ENCODE measurements around the gene OPCML. TPM values are rescaled to one million over a fixed set of nuclear protein-coding genes. Genes with fewer than 3 reads are reported as not detected.

Gene OPCML
- total RNA-seq, 2 donors from 2014 or later = not detected

DNA sequence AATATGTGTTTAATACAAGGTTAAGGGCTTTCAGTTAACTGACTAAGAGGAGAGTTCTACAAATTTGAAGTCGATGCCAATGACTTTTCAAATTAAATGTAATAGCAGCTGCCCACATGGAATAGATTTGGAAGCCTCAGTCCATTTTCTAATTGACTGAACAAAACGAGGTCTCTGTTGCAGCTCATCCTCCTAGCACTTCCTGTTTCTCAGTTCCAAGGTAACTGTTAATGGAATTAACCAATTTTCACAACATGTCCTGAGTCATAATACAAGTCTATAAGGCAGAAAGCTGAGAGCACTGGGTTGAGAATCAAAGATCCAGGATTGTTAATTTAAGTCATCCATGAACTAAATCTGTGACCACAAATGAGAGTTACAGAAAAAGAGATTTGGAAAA is 177.2 kb downstream of the OPCML start:
- Mint-ChIP-seq H3K27ac (no peak overlapping the region), H3K27me3 (peaks cover 4% of the 10 kb centered on the region), H3K36me3 (ENCODE audit: low read depth) (no peaks in the 10 kb centered on the region), H3K4me1 (no peaks in the 10 kb centered on the region), H3K9me3 (peaks cover 8% of the 10 kb centered on the region), H3K4me3 (no peak overlapping the region)
- ATAC-seq (replicated peaks) = no peak

DNA sequence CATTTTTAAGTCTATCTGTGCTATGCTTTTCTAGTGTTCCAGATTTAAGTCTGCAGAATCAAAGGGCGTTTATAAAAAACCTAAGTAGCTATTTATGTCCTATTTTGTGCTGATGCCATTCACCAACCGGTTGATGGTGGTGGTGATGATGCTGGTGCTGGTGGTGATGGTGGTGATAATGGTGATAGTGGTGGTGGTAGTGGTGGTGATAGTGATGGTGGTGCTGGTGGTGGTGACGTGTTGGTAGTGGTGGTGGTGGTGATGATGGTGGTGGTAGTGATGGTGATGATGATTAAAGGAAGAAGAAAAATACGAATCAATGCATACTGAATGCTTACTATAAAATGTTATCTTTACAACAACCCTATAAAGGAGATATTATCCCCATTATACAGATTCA is 178.2 kb downstream of the OPCML start:
- no peaks in the 10 kb centered on the region for H3K4me1 Mint-ChIP-seq
- no peak for ATAC-seq (replicated peaks)
- H3K9me3 Mint-ChIP-seq = peaks cover 8% of the 10 kb centered on the region
- no peak overlapping the region for H3K27ac Mint-ChIP-seq
- H3K36me3 Mint-ChIP-seq (ENCODE audit: low read depth) = no peaks in the 10 kb centered on the region
- H3K27me3 Mint-ChIP-seq = peaks cover 4% of the 10 kb centered on the region
- no peak overlapping the region for H3K4me3 Mint-ChIP-seq

DNA sequence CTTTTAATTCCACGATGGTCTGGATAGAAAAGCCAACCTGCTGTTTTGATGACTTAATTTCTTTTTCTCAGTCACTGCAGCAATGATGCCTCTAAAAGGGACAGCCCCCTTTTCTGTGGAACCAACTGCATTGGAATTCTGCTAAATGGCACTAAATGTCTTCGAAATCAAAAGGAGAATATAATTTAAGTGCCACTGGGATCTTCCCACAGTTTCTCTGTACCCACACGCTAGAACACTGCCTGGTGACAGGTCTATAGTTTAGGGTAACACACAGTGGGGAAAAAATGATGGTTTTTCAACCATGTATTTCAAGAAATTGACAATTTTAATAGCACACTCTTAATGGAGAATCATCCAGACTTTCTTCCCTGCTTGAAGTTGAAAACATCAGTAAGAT is 182.3 kb downstream of the OPCML start:
- no peak overlapping the region for H3K27ac Mint-ChIP-seq
- ATAC-seq (replicated peaks) = no peak
- no peak overlapping the region for H3K4me3 Mint-ChIP-seq
- no peaks in the 10 kb centered on the region for H3K36me3 Mint-ChIP-seq (ENCODE audit: low read depth)
- H3K9me3 Mint-ChIP-seq = peaks cover 8% of the 10 kb centered on the region
- H3K4me1 Mint-ChIP-seq = no peaks in the 10 kb centered on the region
- H3K27me3 Mint-ChIP-seq = peaks cover 4% of the 10 kb centered on the region

DNA sequence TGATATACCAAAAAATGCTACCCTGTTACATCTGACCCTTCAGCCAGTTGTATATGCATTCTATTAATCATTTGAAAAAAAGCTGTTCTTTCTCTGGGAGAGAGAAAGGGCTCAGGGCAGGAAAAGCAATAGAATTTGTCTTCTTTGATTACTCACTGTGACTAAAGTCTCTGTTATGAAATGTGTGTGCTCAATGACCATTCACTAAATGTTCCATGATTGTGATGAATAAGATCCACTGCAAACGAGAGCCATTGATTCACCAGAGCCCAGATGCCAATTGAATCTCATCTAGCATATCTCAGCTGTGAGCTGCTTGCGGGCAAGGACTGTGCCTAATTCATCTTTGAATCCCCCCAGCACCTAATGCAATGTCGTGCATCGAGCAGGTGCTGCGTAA is 184.3 kb downstream of the OPCML start:
- H3K4me3 Mint-ChIP-seq = no peak overlapping the region
- ATAC-seq (replicated peaks) = no peak
- no peaks in the 10 kb centered on the region for H3K36me3 Mint-ChIP-seq (ENCODE audit: low read depth)
- H3K27ac Mint-ChIP-seq = no peak overlapping the region
- peaks cover 7% of the 10 kb centered on the region for H3K27me3 Mint-ChIP-seq
- H3K9me3 Mint-ChIP-seq = peaks cover 3% of the 10 kb centered on the region
- H3K4me1 Mint-ChIP-seq = no peaks in the 10 kb centered on the region

DNA sequence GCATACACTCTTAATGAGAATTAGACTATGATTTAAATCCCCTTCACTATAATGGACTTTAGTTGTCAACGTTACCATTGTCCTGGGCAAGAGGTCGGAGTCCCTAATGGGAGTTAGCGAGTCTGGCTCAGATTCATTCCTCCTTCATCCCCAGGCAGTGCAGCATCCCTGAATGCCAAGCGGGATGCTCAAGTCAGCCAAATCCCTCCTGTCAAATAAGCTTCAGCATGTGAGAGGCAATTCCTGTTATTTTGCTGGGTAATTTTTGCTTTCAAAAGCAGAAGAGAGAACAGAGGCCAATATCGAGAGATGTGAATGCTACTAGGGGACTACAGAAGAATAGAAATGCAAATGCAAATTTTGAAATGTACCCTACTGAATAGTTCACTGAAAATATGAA is 186.2 kb downstream of the OPCML start:
- no peaks in the 10 kb centered on the region for H3K36me3 Mint-ChIP-seq (ENCODE audit: low read depth)
- no peak for ATAC-seq (replicated peaks)
- peaks cover 3% of the 10 kb centered on the region for H3K27me3 Mint-ChIP-seq
- no peaks in the 10 kb centered on the region for H3K4me1 Mint-ChIP-seq
- no peak overlapping the region for H3K4me3 Mint-ChIP-seq
- no peak overlapping the region for H3K27ac Mint-ChIP-seq
- no peaks in the 10 kb centered on the region for H3K9me3 Mint-ChIP-seq

DNA sequence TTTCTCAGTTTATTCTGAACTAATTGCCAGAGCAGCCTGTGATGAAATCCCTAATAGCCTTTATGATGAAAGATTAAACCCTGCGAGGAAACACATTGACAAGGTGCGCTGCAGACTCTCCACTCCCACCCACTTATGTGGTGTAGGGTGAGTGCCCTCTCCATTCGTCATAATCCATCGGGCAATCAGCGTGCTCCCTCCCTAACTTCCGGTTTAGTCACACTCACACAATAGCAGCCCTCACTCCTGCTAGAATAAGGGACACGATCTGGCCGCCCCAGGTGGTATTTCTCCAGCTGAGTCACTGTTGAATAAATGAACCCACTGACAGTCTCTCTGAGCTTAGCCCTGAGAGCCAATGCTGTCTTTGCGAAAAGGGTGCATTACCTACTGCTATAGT is 188.3 kb downstream of the OPCML start:
- H3K9me3 Mint-ChIP-seq = no peaks in the 10 kb centered on the region
- H3K4me1 Mint-ChIP-seq = no peaks in the 10 kb centered on the region

DNA sequence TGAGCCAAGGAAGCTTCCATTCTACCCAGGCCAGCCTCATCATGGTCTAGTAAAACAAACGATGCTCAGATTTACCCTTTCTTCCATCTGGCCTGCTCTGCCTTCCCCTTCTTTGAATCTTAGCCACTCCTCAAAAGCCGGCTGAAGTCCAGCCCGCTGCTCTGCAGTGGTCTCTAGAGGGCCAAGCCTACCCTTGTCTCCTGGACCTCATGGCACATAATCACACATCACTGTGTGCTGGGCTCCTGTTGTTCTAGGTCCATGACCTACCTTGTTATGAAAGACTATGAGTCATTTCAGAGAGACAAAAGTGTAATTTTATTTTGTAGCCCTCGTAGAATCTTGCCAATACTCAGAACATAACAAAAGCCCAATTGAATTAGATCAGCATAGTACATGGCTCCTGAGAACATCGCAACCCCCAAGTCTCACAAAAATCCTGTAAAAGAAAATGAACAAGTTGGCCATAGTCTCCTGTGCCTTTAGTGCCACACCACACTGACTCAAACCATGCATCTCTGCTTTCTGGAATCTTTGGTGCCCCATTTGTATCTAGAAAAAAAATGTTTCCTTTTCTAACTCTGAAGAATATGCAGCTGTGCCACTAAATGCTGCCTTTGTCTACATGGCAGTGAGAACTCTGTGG is 192.7 kb downstream of the OPCML start:
- H3K36me3 Mint-ChIP-seq (ENCODE audit: low read depth) = no peaks in the 10 kb centered on the region
- H3K27me3 Mint-ChIP-seq = no peaks in the 10 kb centered on the region
- H3K9me3 Mint-ChIP-seq = no peaks in the 10 kb centered on the region
- no peak overlapping the region for H3K27ac Mint-ChIP-seq
- H3K4me1 Mint-ChIP-seq = no peaks in the 10 kb centered on the region
- no peak overlapping the region for H3K4me3 Mint-ChIP-seq
- ATAC-seq (replicated peaks) = no peak

More for the DNA sequence above, 188.3 kb downstream of the OPCML start:
- Mint-ChIP-seq H3K36me3 (ENCODE audit: low read depth) (no peaks in the 10 kb centered on the region), H3K4me3 (no peak overlapping the region), H3K27me3 (peaks cover 3% of the 10 kb centered on the region), H3K27ac (no peak overlapping the region)
- ATAC-seq (replicated peaks) = no peak

DNA sequence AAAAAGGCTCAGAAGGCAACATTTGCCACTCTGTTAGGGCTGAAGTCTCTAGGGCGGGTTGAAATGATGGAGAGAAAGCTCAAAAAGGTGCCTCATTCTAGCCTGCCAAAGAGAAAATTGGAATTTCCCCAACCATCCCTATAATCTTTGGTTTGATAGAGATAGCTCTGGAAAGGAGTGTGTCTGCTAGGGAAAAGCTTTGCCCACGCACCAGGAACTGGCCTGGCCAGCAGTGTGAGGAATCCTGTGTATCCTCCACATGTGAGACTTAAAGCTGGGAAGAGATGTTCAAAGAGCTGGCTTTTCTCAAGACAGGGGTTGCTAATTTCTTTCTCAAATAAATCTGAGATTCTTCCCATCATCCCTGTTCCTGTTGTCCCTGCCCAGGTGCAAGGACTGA is 193.7 kb downstream of the OPCML start:
- Mint-ChIP-seq H3K27ac (no peak overlapping the region), H3K27me3 (no peaks in the 10 kb centered on the region), H3K36me3 (ENCODE audit: low read depth) (no peaks in the 10 kb centered on the region), H3K9me3 (no peaks in the 10 kb centered on the region), H3K4me1 (no peaks in the 10 kb centered on the region), H3K4me3 (no peak overlapping the region)
- ATAC-seq (replicated peaks) = no peak

DNA sequence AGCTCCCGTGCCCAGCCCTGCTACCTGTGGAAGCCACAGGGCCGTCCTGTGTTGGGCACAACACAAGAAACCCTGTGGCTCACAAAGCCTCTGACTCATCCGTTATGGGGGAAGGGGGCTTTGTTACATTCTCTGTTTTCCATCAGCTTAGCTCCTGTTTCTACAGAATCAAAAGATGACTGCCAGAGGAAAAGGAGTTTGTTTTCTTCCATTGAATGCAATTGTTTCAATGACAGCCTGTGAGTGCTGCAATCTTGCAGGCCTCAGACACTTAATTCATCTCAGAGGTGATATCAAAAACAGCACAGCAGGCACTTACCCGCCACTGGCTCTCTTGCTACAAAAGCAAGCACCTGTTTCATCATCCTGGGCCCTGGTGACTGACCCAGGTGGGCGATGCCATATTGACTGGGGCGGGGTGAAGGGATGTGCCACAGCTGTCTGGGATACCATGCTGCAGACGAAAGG is 194.3 kb downstream of the OPCML start:
- Mint-ChIP-seq H3K27me3 (no peaks in the 10 kb centered on the region), H3K36me3 (ENCODE audit: low read depth) (no peaks in the 10 kb centered on the region), H3K4me1 (no peaks in the 10 kb centered on the region), H3K27ac (no peak overlapping the region), H3K9me3 (no peaks in the 10 kb centered on the region), H3K4me3 (no peak overlapping the region)
- ATAC-seq (replicated peaks) = no peak

DNA sequence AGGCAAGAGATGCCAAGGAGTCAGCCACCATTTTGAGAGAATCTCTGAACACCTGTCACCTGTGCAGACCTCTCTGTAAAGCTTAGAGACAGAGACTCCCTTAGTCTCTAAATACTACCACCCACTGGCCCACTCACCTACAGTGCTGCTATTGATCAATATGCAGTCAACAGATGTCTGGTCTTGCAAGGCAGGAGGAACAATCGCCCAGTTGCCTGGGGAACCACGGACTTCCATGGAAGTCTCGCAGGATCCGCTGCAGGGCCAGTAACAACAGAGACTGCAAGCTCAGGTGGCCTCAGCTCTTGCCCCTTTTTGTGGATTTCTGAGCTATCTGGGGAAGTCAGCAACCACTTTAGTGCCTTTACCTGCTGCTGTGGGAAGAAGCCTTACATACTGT is 195.1 kb downstream of the OPCML start:
- no peaks in the 10 kb centered on the region for H3K36me3 Mint-ChIP-seq (ENCODE audit: low read depth)
- ATAC-seq (replicated peaks) = no peak
- H3K4me3 Mint-ChIP-seq = no peak overlapping the region
- no peak overlapping the region for H3K27ac Mint-ChIP-seq
- H3K4me1 Mint-ChIP-seq = no peaks in the 10 kb centered on the region
- peaks cover 4% of the 10 kb centered on the region for H3K9me3 Mint-ChIP-seq
- no peaks in the 10 kb centered on the region for H3K27me3 Mint-ChIP-seq

DNA sequence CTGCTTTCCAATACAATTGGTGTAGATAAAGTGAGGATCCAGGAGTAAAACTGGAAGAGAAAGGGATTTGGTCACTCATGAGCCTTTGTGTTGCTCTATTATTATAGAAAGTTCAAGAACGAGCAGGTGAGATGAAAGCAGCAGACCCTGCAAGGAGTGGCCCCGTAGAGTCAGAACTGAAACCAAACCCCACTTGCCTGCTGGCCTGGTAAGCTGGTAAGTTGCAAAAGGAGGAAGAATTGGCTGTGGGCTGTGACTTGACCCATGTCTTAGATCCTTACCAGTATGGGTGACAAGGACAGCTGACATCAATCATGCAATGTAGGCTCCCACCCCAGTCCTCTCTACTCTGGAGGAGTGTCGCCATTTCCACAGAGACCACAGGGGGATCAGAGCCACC is 201.3 kb downstream of the OPCML start:
- Mint-ChIP-seq H3K27ac (no peak overlapping the region), H3K36me3 (ENCODE audit: low read depth) (no peaks in the 10 kb centered on the region), H3K4me1 (no peaks in the 10 kb centered on the region), H3K4me3 (no peak overlapping the region), H3K27me3 (no peaks in the 10 kb centered on the region), H3K9me3 (peaks cover 4% of the 10 kb centered on the region)
- no peak for ATAC-seq (replicated peaks)

DNA sequence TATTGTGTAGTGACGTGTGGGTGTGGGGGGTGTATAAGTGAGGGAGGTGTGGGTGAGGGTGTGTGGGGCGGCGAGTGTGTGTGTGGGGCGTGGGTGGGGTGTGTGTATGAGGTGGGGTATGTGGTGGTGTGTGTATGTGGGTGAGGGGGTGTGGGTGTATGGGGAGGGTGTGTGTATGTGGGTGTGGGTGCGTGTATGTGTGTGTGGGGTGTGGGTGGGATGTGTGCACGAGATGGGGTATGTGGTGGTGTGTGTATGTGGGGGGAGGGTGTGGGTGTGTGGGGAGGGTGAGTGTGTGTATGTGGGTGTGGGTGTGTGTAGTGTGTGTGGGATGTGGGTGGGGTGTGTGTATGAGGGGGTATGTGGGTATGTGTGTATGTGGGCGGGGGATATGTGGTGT is 205.5 kb downstream of the OPCML start:
- no peak for ATAC-seq (replicated peaks)
- Mint-ChIP-seq H3K27ac (no peak overlapping the region), H3K27me3 (no peaks in the 10 kb centered on the region), H3K4me1 (no peaks in the 10 kb centered on the region), H3K9me3 (no peaks in the 10 kb centered on the region), H3K4me3 (no peak overlapping the region), H3K36me3 (ENCODE audit: low read depth) (no peaks in the 10 kb centered on the region)

DNA sequence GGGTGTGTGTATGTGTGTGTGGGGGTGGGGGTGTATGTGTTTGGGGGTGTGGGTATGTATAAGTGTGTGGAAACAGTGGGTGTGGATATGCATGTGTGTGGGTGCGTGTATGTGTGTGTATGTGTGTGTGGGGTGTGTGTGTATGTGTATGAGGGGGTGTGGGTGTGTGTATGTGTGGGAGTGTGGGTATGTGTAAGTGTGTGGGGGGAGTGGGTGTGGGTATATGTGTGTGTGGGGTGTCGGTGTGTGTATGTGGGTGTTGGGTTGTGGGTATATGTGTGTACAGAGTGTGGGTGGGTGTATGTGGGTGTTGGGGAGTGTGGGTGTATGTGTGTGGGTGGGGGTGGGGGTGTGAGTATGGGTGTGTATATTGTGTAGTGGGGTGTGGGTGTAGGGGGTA is 206.0 kb downstream of the OPCML start:
- ATAC-seq (replicated peaks) = no peak
- Mint-ChIP-seq H3K27me3 (no peaks in the 10 kb centered on the region), H3K36me3 (ENCODE audit: low read depth) (no peaks in the 10 kb centered on the region), H3K4me3 (no peak overlapping the region), H3K4me1 (no peaks in the 10 kb centered on the region), H3K27ac (no peak overlapping the region), H3K9me3 (no peaks in the 10 kb centered on the region)

DNA sequence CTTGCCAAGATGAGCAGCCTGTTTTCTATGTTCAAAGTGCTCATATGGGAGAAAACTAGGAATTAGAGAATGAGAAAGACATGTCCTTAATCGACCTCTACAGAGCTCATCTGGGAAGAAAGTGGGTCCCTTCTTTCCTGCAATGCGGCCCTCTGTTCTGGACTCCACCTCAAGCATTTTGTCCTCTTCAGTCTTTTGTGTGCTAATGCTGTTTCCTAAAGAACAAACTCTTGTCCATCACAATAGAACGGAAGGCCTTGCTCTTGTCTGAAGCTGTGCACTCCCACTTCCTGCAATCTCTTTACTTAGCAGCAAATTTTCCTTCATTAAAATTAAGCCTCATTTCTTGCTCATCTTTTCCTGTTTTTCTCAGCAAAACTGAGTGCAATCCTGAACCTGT is 206.6 kb downstream of the OPCML start:
- no peaks in the 10 kb centered on the region for H3K27me3 Mint-ChIP-seq
- no peaks in the 10 kb centered on the region for H3K36me3 Mint-ChIP-seq (ENCODE audit: low read depth)
- H3K9me3 Mint-ChIP-seq = no peaks in the 10 kb centered on the region
- no peak overlapping the region for H3K4me3 Mint-ChIP-seq
- H3K4me1 Mint-ChIP-seq = no peaks in the 10 kb centered on the region
- no peak overlapping the region for H3K27ac Mint-ChIP-seq
- ATAC-seq (replicated peaks) = no peak

DNA sequence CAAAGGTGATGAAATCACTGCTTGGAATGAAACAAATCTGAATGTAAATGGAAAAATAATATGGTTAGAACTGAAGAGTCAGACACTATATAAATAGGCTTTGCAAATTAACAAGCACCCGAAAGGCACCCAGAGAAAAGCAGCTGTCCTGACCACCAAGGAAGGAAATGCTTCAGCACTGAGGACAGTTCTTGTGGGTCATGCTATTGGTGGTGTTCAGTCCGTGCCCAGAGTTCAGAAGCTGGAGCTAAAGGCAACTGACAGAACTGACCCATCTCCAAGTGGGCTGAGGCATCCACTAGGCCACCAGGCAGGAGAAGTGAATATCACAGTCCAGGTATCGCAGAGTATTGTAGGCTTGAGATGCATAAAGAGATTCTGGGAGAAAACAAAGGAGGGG is 208.9 kb downstream of the OPCML start:
- Mint-ChIP-seq H3K4me1 (no peaks in the 10 kb centered on the region), H3K27ac (no peak overlapping the region), H3K27me3 (no peaks in the 10 kb centered on the region), H3K4me3 (no peak overlapping the region), H3K36me3 (ENCODE audit: low read depth) (no peaks in the 10 kb centered on the region), H3K9me3 (no peaks in the 10 kb centered on the region)
- no peak for ATAC-seq (replicated peaks)

DNA sequence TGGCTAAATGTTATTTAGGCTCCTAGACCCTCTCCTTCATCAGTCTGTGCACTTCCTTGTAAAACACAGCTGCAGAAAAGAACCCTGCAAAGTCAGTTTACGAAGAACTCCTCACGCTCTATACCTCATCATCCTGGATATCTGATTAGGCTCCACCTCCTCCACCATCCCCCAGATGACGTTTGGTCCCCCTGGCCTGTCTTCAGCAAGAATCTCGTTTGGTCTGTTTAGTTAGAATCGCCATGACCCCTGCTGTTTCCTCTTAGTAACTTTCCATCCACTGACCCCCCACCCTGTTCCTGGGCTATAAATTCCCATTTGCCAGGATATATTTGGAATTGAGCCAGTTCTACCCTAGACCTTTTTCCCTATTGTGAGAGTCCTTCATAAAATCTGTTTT is 214.1 kb downstream of the OPCML start:
- Mint-ChIP-seq H3K27me3 (no peaks in the 10 kb centered on the region), H3K27ac (no peak overlapping the region), H3K36me3 (ENCODE audit: low read depth) (no peaks in the 10 kb centered on the region), H3K4me3 (no peak overlapping the region), H3K9me3 (no peaks in the 10 kb centered on the region), H3K4me1 (no peaks in the 10 kb centered on the region)
- ATAC-seq (replicated peaks) = no peak
